ENCODE data around the gene TAS2R40. TPM values are rescaled to one million over a fixed set of nuclear protein-coding genes. Genes with fewer than 3 reads are reported as not detected.

TAS2R40 gene
- polyA plus RNA-seq (2012; ENCODE audit: insufficient read length, low read depth) = not detected

GRCh38 chr7:143221737-143222136 lies at the start of gene TAS2R40:
TSS of gene TAS2R40 (plus strand) at chr7:143222037. CDS start at chr7:143222079, 42 bp downstream.
- TF ChIP-seq POLR2AphosphoS5 (IDR thresholded peaks at IDR 0.05; ENCODE audit: low read depth, low read length) (no peak), TAF1 (IDR thresholded peaks at IDR 0.05; ENCODE audit: borderline replicate concordance, insufficient read depth, low read length) (no peak), SIN3A (IDR thresholded peaks at IDR 0.05; ENCODE audit: borderline replicate concordance, insufficient read depth, low read length) (no peak), REST (IDR thresholded peaks at IDR 0.05; ENCODE audit: insufficient read depth in 1 of 2, low read depth in 2 of 2, low read length in 2 of 2) (no peak), FOXP2 (optimal IDR thresholded peaks at IDR 0.05; ENCODE audit: borderline replicate concordance, extremely low read depth, extremely low read length, insufficient read depth) (no peak)

GRCh38 chr7:143172354-143172753 lies 49.5 kb upstream of the TAS2R40 start:
- TF ChIP-seq TAF1 (IDR thresholded peaks at IDR 0.05; ENCODE audit: borderline replicate concordance, insufficient read depth, low read length) (no peak), SIN3A (IDR thresholded peaks at IDR 0.05; ENCODE audit: borderline replicate concordance, insufficient read depth, low read length) (no peak), POLR2AphosphoS5 (IDR thresholded peaks at IDR 0.05; ENCODE audit: low read depth, low read length) (no peak), REST (IDR thresholded peaks at IDR 0.05; ENCODE audit: insufficient read depth in 1 of 2, low read depth in 2 of 2, low read length in 2 of 2) (no peak), FOXP2 (optimal IDR thresholded peaks at IDR 0.05; ENCODE audit: borderline replicate concordance, extremely low read depth, extremely low read length, insufficient read depth) (no peak)

GRCh38 chr7:143176128-143176527 lies 45.7 kb upstream of the TAS2R40 start:
- TF ChIP-seq REST (IDR thresholded peaks at IDR 0.05; ENCODE audit: insufficient read depth in 1 of 2, low read depth in 2 of 2, low read length in 2 of 2) (no peak), POLR2AphosphoS5 (IDR thresholded peaks at IDR 0.05; ENCODE audit: low read depth, low read length) (no peak), FOXP2 (optimal IDR thresholded peaks at IDR 0.05; ENCODE audit: borderline replicate concordance, extremely low read depth, extremely low read length, insufficient read depth) (no peak), TAF1 (IDR thresholded peaks at IDR 0.05; ENCODE audit: borderline replicate concordance, insufficient read depth, low read length) (no peak), SIN3A (IDR thresholded peaks at IDR 0.05; ENCODE audit: borderline replicate concordance, insufficient read depth, low read length) (no peak)

- TF ChIP-seq TAF1 (IDR thresholded peaks at IDR 0.05; ENCODE audit: borderline replicate concordance, insufficient read depth, low read length) (no peak), REST (IDR thresholded peaks at IDR 0.05; ENCODE audit: insufficient read depth in 1 of 2, low read depth in 2 of 2, low read length in 2 of 2) (no peak), FOXP2 (optimal IDR thresholded peaks at IDR 0.05; ENCODE audit: borderline replicate concordance, extremely low read depth, extremely low read length, insufficient read depth) (no peak), POLR2AphosphoS5 (IDR thresholded peaks at IDR 0.05; ENCODE audit: low read depth, low read length) (no peak), SIN3A (IDR thresholded peaks at IDR 0.05; ENCODE audit: borderline replicate concordance, insufficient read depth, low read length) (no peak)
These were observed 44.3 kb upstream of the TAS2R40 start for GRCh38 chr7:143177374-143178119.

All from PFSK-1 (cell line).